ENCODE results near the gene ITPR1.

ITPR1 gene

GRCh38 chr3:4533489-4534443, 40.6 kb downstream of the ITPR1 start:
- DNase-seq (ENCODE audit: low read depth) = no peak

DNA sequence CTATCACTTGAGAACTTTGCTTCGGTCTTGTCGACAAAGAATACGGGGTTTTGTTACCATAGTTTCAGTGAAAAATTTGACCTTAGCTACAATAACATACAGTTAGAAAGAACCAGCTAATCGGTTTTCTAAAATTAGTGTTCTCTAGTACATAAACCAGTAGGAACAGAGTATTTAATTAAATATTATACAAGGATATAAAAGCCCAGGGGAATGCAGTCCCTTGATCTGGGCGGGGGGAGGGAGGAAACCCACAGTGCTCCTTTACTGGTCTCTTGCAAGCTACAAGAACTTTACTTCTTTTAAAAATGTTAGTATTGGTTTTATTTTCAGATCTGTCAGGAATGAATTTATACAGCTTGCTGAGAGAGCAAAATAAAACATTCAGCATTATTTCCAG, 41.8 kb downstream of the ITPR1 start:
- DNase-seq (ENCODE audit: low read depth) = no peak

DNA sequence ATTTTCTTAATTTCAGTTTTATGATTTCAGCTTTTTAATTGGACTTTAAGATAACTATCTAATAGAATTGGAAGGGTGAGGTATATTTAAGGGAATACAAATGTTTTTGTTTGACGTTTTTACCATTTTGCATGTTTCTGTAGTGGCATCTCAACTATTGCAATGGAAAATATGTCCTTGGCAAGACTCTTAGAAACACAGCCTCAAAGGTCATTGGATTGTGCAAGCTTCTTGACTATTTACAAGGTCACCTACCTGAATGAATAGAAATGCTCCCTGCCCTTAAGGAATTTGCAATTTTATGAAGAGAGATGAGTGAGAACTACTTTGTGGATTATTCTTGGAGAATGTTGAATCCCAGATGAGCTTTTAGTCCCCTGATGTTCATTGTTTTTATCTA, 43.1 kb downstream of the ITPR1 start:
- DNase-seq (ENCODE audit: low read depth) = no peak

- no peak for DNase-seq (ENCODE audit: low read depth)
These were observed 47.1 kb downstream of the ITPR1 start for GRCh38 chr3:4540267-4540666.

DNA sequence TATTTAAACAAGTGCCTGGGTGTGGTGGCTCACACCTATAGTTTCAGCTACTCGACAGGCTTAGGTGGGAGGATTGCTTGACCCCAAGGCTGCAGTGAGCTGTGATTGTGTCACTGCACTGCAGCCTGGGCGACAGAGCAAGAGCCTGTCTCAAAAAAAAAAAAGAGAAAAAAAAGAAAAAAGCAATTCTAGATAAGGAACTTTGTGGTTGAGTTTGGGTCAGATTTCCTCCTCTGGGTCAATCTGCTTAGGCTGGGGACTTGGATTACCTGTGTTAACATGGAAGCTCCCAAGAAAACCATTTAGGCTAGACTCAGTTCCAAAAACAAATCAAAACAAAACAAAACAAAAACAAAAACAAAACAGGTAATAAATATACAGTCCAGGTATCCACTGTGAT, 50.0 kb downstream of the ITPR1 start:
- no peak for DNase-seq (ENCODE audit: low read depth)

- DNase-seq (ENCODE audit: low read depth) = no peak
These were observed 53.4 kb downstream of the ITPR1 start for GRCh38 chr3:4546346-4547178.

GRCh38 chr3:4547799-4548198, 54.7 kb downstream of the ITPR1 start:
- DNase-seq (ENCODE audit: low read depth) = no peak

DNA sequence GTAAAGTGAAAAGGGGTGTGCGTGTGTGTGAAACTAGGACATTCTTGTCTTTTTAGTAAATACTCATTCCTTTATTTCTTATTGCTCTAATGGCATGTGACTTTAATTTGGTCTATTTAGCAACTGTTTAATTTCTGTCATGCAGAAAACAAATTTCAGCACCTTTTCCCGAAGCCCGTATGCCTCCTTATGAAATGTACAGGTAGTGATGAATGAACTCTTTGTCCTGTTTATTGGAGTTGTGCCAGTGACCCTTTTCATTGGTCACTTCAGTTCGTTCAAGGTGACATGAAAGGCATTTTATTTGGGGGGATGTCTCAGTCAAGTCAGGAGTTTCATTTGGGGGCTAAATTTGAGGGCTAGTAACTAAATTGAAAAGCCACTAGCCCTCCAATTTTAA, 55.2 kb downstream of the ITPR1 start:
- DNase-seq (ENCODE audit: low read depth) = no peak

GRCh38 chr3:4548780-4549179, 55.6 kb downstream of the ITPR1 start:
- DNase-seq (ENCODE audit: low read depth) = no peak

DNA sequence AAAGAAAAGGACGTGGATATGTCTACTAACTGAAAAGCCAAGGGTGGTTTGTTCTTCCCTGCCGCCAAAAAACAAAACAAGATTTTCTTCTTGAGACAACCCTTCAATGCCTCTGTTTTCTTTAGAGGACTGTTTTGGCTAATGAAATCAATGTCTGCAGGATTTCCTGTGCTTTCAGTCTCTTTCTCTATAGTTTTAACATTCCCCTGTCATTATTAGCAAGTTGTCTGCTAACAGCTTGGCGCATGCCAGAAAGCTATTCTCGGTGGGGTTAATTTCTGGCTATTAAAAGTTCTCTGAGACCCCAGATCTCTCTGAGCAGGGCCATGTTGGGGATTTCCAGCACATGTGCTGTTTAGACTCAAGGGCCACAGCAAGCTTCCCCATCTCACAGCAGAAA, 56.7 kb downstream of the ITPR1 start:
- no peak for DNase-seq (ENCODE audit: low read depth)

- no peak for DNase-seq (ENCODE audit: low read depth)
These were observed 58.0 kb downstream of the ITPR1 start for GRCh38 chr3:4551051-4551711.

- DNase-seq (ENCODE audit: low read depth) = no peak
These were observed 58.8 kb downstream of the ITPR1 start for GRCh38 chr3:4551794-4552442.

DNA sequence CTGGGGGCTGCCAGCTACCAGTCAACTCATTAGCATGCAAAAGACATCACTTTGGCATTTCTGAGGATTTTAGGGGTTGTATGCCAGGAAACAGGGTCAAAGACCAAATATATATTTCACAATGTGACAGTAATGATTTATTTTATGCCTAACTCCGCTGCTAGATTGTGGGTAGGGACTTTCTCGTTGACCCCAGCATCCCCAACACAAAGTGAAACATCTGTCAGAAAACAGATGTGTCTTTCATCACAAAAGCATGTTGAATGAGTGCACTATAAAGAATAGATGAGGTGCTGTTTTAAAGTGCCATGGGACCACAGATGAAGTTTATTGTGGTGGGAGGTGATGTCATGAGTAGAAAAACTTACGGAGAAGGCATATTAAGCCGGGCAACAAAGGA, 59.7 kb downstream of the ITPR1 start:
- DNase-seq (ENCODE audit: low read depth) = no peak

GRCh38 chr3:4561661-4562060, 68.5 kb downstream of the ITPR1 start:
- DNase-seq (ENCODE audit: low read depth) = no peak

DNA sequence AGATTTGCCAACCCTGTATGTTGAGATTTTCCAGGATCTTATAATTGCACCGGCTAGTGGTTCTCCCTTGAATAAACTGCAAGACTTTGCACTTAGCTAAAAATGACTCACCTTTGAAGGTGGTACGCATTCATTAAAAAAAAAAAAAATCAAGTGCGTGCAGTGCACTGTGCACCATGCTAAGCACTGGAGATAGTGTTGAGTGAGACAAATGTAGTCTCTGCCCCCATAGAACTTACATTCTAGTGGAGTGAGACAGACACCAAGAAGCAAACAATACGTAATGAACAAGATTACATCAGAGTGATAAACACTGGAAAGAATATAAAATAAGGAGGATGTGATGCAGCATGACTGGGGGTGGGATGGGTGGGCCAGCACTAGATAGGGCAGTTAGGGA, 69.4 kb downstream of the ITPR1 start:
- no peak for DNase-seq (ENCODE audit: low read depth)

GRCh38 chr3:4564270-4564669, 71.1 kb downstream of the ITPR1 start:
- no peak for DNase-seq (ENCODE audit: low read depth)

GRCh38 chr3:4564928-4565586, 71.9 kb downstream of the ITPR1 start:
- DNase-seq (ENCODE audit: low read depth) = no peak

DNA sequence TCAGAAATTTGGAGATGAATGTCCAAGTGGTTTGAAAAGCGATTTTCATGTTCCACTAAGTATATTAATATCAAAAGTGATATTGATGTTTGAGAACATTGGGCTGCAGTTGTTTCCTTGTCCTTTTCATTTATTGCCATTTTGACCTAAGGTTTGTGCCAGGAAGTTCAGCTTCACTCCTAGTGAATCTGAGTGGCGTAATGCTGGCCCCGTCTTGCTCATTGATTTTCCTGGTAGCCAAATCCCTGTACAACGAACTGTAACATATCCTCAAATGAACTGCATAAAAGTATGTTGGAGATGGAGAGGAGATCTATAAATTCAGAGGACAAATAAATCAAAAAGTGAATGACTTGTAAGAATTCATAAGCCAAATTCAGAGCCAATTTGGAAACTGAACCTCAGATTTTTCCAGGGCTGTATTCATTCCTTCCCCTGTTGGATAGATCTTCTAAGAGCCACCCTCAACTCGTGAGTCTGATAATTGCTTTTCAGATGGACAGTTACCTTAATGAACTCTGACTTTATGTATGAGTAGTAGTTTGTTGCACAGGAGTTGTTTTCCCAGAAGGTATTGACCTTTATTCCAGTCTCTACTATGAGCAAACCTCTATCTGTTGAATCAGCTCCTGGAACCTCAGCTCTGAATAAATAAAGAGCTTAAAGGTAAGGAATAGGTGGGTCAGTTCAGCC, 72.8 kb downstream of the ITPR1 start:
- DNase-seq (ENCODE audit: low read depth) = no peak

GRCh38 chr3:4568841-4569240, 75.7 kb downstream of the ITPR1 start:
- no peak for DNase-seq (ENCODE audit: low read depth)

DNA sequence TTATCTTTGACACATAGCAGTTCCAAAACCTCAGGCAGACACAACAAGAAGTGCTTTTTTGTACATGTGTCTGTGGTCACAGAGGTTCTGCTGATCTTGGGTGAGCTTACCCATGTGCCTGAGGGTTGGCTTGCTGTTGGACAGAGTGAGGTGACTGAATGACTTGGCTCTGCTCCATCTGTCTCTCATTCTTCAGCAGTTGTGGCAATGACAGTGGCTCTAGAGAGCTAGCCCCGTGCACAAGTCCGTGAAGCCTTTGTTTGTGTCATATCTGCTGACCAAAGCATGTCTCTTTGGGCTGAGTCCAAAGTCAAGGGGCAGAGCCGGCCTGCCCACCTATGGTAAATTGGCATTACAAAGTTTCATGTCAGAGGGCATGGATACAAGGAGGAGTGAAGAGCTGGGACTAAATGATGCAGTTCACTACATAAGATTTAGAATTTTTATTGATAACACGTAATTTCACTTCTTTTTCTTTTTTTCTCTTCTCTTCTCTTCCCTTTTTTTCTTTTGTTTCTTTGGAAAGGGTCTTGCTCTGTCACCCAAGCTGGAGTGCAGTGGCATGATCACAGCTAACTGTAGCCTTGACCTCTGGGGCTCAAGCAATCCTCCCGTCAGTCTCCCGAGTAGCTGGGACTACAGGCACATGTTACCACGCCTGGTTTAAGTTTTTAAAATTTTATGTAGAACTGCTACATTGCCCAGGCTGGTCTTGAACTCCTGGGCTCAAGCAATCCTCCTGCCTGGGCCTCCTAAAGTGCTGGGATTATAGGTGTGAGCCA, 77.9 kb downstream of the ITPR1 start:
- DNase-seq (ENCODE audit: low read depth) = no peak

Data from fibroblast of the conjunctiva (primary cell).